Pons (tissue), 1 donor: ENCODE results near the gene GZF1.

Experiments
- DNase-seq: peaks from one replicate; pipeline ENCODE4 v3.0.0-alpha.2; 2016; ENCODE audit warnings: low spot score

The GZF1 gene

GRCh38 chr20:23407781-23408464 is 45.9 kb downstream of the GZF1 start:
- DNase-seq, result no peak

- no peak for DNase-seq
Measured at GRCh38 chr20:23408957-23409356, 47.0 kb downstream of the GZF1 start.

GRCh38 chr20:23409800-23410199 is 47.8 kb downstream of the GZF1 start:
- no peak for DNase-seq

- no peak for DNase-seq
Measured at GRCh38 chr20:23410916-23411695, 49.1 kb downstream of the GZF1 start.

- no peak for DNase-seq
Measured at GRCh38 chr20:23412026-23412425, 50.0 kb downstream of the GZF1 start.

- DNase-seq, result no peak
Measured at GRCh38 chr20:23413862-23414422, 52.0 kb downstream of the GZF1 start.

GRCh38 chr20:23414526-23415188 is 52.7 kb downstream of the GZF1 start:
- DNase-seq, result no peak

GRCh38 chr20:23415555-23415954 is 53.6 kb downstream of the GZF1 start:
- no peak for DNase-seq

- DNase-seq, result no peak
Measured at GRCh38 chr20:23415959-23416583, 54.1 kb downstream of the GZF1 start.

GRCh38 chr20:23417861-23418260 is 55.9 kb downstream of the GZF1 start:
- no peak for DNase-seq

GRCh38 chr20:23419657-23419994 is 57.6 kb downstream of the GZF1 start:
- no peak for DNase-seq

GRCh38 chr20:23419995-23420901 is 58.3 kb downstream of the GZF1 start:
- no peak for DNase-seq

- DNase-seq, result peak; percentile 93
Measured at GRCh38 chr20:23420943-23421931, 59.3 kb downstream of the GZF1 start, which contains the start of gene NAPB. TSS of gene NAPB (minus strand) at chr20:23421488. CDS start at chr20:23421402, 86 bp downstream.
